Measurements from ENCODE around the gene ATP6AP1. TPM values are rescaled to one million over a fixed set of nuclear protein-coding genes. Genes with fewer than 3 reads are reported as not detected.
A peak's percentile ranks its signal among the peaks of the same experiment; 100 is the strongest.

ATP6AP1 gene
- total and polyA plus RNA-seq, 9 of the 15 experiments (the other 6 are each of a cell fraction or from before 2014, with no cell fraction given) = 8.3 to 90.5 (median 52.9) TPM

GRCh38 chrX:154428176-154429171 lies at the start of gene ATP6AP1 (continued):
- no peak for TF ChIP-seq HOXB6 (CRISPR knock-in tag; IDR thresholded peaks at IDR 0.05; ENCODE audit: borderline replicate concordance)
- TF ChIP-seq CBFA2T3 (IDR thresholded peaks at IDR 0.05) = no peak
- TF ChIP-seq PCBP1 (IDR thresholded peaks at IDR 0.05; ENCODE audit: low read depth, low read length, poor library complexity, severe bottlenecking) = no peak
- no peak for TF ChIP-seq U2AF2 (optimal IDR thresholded peaks at IDR 0.05; ENCODE audit: low read depth, low read length)
- TF ChIP-seq ZNF518B (CRISPR knock-in tag; IDR thresholded peaks at IDR 0.05) = no peak
- no peak for TF ChIP-seq NCOA6 (IDR thresholded peaks at IDR 0.05)
- no peak for TF ChIP-seq HIVEP1 (CRISPR knock-in tag; IDR thresholded peaks at IDR 0.05)
- TF ChIP-seq TEAD1 (CRISPR knock-in tag; IDR thresholded peaks at IDR 0.05) = no peak
- TF ChIP-seq MYC (IDR thresholded peaks at IDR 0.05; ENCODE audit: low read depth, low read length) = peak; percentile 47; the same call in 1 of the 2 replicates
- no peak for TF ChIP-seq MYC (CRISPR knock-in tag; IDR thresholded peaks at IDR 0.05; ENCODE audit: borderline replicate concordance, low read depth)
- no peak for TF ChIP-seq OTX1 (CRISPR knock-in tag; IDR thresholded peaks at IDR 0.05)
- TF ChIP-seq HNRNPK (IDR thresholded peaks at IDR 0.05; ENCODE audit: low read depth, low read length, poor library complexity, severe bottlenecking) = no peak
- no peak for TF ChIP-seq E2F4 (CRISPR knock-in tag; IDR thresholded peaks at IDR 0.05; ENCODE audit: low read depth)
- TF ChIP-seq ZNF143 (CRISPR knock-in tag; IDR thresholded peaks at IDR 0.05) = no peak
- TF ChIP-seq LEF1 (IDR thresholded peaks at IDR 0.05) = no peak
- TF ChIP-seq PHF21A (IDR thresholded peaks at IDR 0.05; ENCODE audit: borderline replicate concordance, low read depth) = no peak
- TF ChIP-seq ZNF583 (CRISPR knock-in tag; IDR thresholded peaks at IDR 0.05) = no peak
- no peak for TF ChIP-seq SRF (CRISPR knock-in tag; IDR thresholded peaks at IDR 0.05)
- no peak for TF ChIP-seq ELF1 (tag; IDR thresholded peaks at IDR 0.05)
- TF ChIP-seq HMGXB4 (CRISPR knock-in tag; IDR thresholded peaks at IDR 0.05) = no peak
- TF ChIP-seq PTBP1 (IDR thresholded peaks at IDR 0.05; ENCODE audit: low read depth, low read length) = no peak
- TF ChIP-seq ELF4 (CRISPR knock-in tag; IDR thresholded peaks at IDR 0.05) = no peak

Data from K562 (cell line).